Keratinocyte (primary cell): ENCODE measurements around the gene NEGR1. TPM values are rescaled to one million over a fixed set of nuclear protein-coding genes. Genes with fewer than 3 reads are reported as not detected.

ENCODE experiments used
- DNase-seq: peaks from one replicate; pipeline ENCODE4 v3.0.0-alpha.2; 2011; ENCODE audit warnings: low read depth, missing footprints, low spot score
- FAIRE-seq: peaks from 2 replicates; lab custom pipeline; 2011; peaks lifted over from hg19 to GRCh38; lab: Jason Lieb, UNC
- H2AFZ ChIP-seq: 2 replicates; pipeline ENCODE4 v1.6.0; 2012; ENCODE audit warnings: low read length, control low read depth, inconsistent platforms; ENCODE audit not compliant: control insufficient read depth
- H3K27ac ChIP-seq: 2 replicates; pipeline ENCODE4 v1.5.1; 2011; ENCODE audit warnings: low read length; ENCODE audit not compliant: control insufficient read depth, insufficient read depth
- H3K27me3 ChIP-seq: 3 replicates; pipeline ENCODE4 v1.6.0; 2011; ENCODE audit warnings: low read length; ENCODE audit not compliant: control insufficient read depth, insufficient read depth; ENCODE audit errors: extremely low read depth
- H3K36me3 ChIP-seq, 2 experiments: 2 replicates in 1 of 2; 3 replicates in 1 of 2; pipeline ENCODE4 v1.5.1; 2011; ENCODE audit warnings: low read length in 2 of 2, mild to moderate bottlenecking in 1 of 2; ENCODE audit not compliant: control insufficient read depth in 2 of 2, insufficient read depth in 2 of 2; ENCODE audit errors: extremely low read depth in 1 of 2
- H3K4me1 ChIP-seq: 3 replicates; pipeline ENCODE4 v1.5.1; 2011; ENCODE audit warnings: low read length; ENCODE audit not compliant: control insufficient read depth, insufficient read depth; ENCODE audit errors: extremely low read depth
- H3K4me2 ChIP-seq: 3 replicates; pipeline ENCODE4 v1.6.0; 2011; ENCODE audit warnings: low read depth, low read length; ENCODE audit not compliant: control insufficient read depth, insufficient read depth; ENCODE audit errors: extremely low read depth
- H3K4me3 ChIP-seq, 3 experiments: fragments of 200-600 bp in 1 of 3; sonication (generic) in 1 of 3; 2 replicates in 2 of 3; 3 replicates in 1 of 3; pipeline ENCODE4 v1.5.1; 2011 to 2016; ENCODE audit warnings: low read length in 3 of 3, mild to moderate bottlenecking in 3 of 3, control low read depth in 2 of 3, inconsistent platforms in 1 of 3, low read depth in 1 of 3, mixed read lengths in 1 of 3, mixed run types in 1 of 3, moderate library complexity in 1 of 3; ENCODE audit not compliant: control insufficient read depth in 2 of 3, insufficient read depth in 2 of 3; ENCODE audit errors: extremely low read depth in 1 of 3
- H3K79me2 ChIP-seq: 2 replicates; pipeline ENCODE4 v1.6.0; 2012; ENCODE audit warnings: low read length; ENCODE audit not compliant: control insufficient read depth, insufficient read depth
- H3K9ac ChIP-seq: 3 replicates; pipeline ENCODE4 v1.6.0; 2011; ENCODE audit warnings: low read length; ENCODE audit not compliant: control insufficient read depth, insufficient read depth; ENCODE audit errors: extremely low read depth
- H3K9me1 ChIP-seq: 3 replicates; pipeline ENCODE4 v1.6.0; 2011; ENCODE audit warnings: low read length; ENCODE audit not compliant: control insufficient read depth, insufficient read depth; ENCODE audit errors: extremely low read depth
- H3K9me3 ChIP-seq: 2 replicates; pipeline ENCODE4 v1.5.1; 2012; ENCODE audit warnings: low read depth, low read length; ENCODE audit not compliant: control insufficient read depth
- H4K20me1 ChIP-seq: 3 replicates; pipeline ENCODE4 v1.6.0; 2011; ENCODE audit warnings: low read length; ENCODE audit not compliant: control insufficient read depth, insufficient read depth; ENCODE audit errors: extremely low read depth
- EZH2 ChIP-seq: IDR thresholded peaks from one replicate; pipeline ENCODE4 v1.6.1; 2012; ENCODE audit warnings: inconsistent platforms, mild to moderate bottlenecking, low read length, moderate library complexity
- dilution Hi-C: fragments of 300-500 bp; cut with MboI; formaldehyde crosslinking; loops from one replicate; pipeline ENCODE4 v1.7.0; 2020; ENCODE audit warnings: low sequenced_read_pairs; ENCODE audit not compliant: extremely low pct_ligation_motif_present
- polyA plus RNA-seq, 5 experiments: library from polyadenylated mRNA; depleted of rRNA in 3 of 5; stranded (reverse) in 3 of 5; stranded (forward) in 1 of 5; unstranded in 1 of 5; fragments of >200 nt; gene quantifications; 1 replicate in 1 of 5; 2 replicates in 3 of 5; 3 replicates in 1 of 5; pipeline versions ENCODE4 v1.2.1 to v1.2.3, GENCODE V29; 2011 to 2012; ENCODE audit warnings: missing spikeins in 2 of 5, low read depth in 1 of 5, low replicate concordance in 1 of 5
- TF ChIP-seq, protein P1 (sequence below), 3 experiments: IDR thresholded peaks in 1 of 3; conservative IDR thresholded peaks in 1 of 3; optimal IDR thresholded peaks in 1 of 3; 2 replicates in 2 of 3; 3 replicates in 1 of 3; pipeline versions ENCODE3 to v1.5.1; 2011; ENCODE audit warnings: low read length in 3 of 3, mild to moderate bottlenecking in 3 of 3, moderate library complexity in 2 of 3, control low read depth in 1 of 3, inconsistent platforms in 1 of 3; ENCODE audit not compliant: insufficient read depth in 2 of 3; ENCODE audit errors: extremely low read depth in 1 of 3

The NEGR1 gene
- polyA plus RNA-seq, 1 donor (not counting 4 experiments of a cell fraction or from before 2014, with no cell fraction given) = 1.6 TPM

DNA sequence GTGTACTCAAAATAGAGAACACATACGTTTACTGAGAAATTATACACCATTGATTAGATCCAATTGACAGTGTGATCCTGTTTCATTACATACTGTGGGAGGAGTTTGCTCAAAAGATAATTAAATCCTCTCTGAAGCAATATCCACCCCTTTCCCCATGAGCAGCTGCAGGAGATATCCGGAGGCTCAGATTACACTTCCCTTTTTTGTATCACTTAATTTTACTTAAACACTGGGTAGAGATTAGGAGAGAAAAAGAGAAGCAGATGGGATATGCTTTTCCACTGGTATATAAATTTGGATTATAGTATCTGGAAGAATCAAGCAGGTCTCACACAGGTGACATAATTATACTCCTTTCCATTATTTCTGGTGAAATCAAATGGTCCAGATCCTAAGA is 868.2 kb downstream of the NEGR1 start:
- DNase-seq (no peak), FAIRE-seq (no peak)
- dilution Hi-C loops = no loop called here
- H3K36me3 ChIP-seq = no peaks in the 10 kb centered on the region
- no peak overlapping the region for H3K4me3 ChIP-seq
- no peaks in the 10 kb centered on the region for H4K20me1 ChIP-seq
- no peak overlapping the region for H3K9ac ChIP-seq
- no peaks in the 10 kb centered on the region for H3K4me1 ChIP-seq
- no peaks in the 10 kb centered on the region for H3K27me3 ChIP-seq
- H3K9me3 ChIP-seq = no peaks in the 10 kb centered on the region
- H3K9me1 ChIP-seq = no peaks in the 10 kb centered on the region
- TF ChIP-seq, protein P1, sequence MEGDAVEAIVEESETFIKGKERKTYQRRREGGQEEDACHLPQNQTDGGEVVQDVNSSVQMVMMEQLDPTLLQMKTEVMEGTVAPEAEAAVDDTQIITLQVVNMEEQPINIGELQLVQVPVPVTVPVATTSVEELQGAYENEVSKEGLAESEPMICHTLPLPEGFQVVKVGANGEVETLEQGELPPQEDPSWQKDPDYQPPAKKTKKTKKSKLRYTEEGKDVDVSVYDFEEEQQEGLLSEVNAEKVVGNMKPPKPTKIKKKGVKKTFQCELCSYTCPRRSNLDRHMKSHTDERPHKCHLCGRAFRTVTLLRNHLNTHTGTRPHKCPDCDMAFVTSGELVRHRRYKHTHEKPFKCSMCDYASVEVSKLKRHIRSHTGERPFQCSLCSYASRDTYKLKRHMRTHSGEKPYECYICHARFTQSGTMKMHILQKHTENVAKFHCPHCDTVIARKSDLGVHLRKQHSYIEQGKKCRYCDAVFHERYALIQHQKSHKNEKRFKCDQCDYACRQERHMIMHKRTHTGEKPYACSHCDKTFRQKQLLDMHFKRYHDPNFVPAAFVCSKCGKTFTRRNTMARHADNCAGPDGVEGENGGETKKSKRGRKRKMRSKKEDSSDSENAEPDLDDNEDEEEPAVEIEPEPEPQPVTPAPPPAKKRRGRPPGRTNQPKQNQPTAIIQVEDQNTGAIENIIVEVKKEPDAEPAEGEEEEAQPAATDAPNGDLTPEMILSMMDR (optimal IDR thresholded peaks at IDR 0.05 in 1 of 3, IDR thresholded peaks at IDR 0.05 in 1 of 3, conservative IDR thresholded peaks at IDR 0.05 in 1 of 3; ENCODE audit: extremely low read depth in 1 of 3, insufficient read depth in 2 of 3, low read length in 3 of 3) = no peak
- no peak for TF ChIP-seq EZH2
- no peak overlapping the region for H3K27ac ChIP-seq
- no peak overlapping the region for H2AFZ ChIP-seq
- H3K4me2 ChIP-seq = no peak overlapping the region
- H3K79me2 ChIP-seq = no peaks in the 10 kb centered on the region

DNA sequence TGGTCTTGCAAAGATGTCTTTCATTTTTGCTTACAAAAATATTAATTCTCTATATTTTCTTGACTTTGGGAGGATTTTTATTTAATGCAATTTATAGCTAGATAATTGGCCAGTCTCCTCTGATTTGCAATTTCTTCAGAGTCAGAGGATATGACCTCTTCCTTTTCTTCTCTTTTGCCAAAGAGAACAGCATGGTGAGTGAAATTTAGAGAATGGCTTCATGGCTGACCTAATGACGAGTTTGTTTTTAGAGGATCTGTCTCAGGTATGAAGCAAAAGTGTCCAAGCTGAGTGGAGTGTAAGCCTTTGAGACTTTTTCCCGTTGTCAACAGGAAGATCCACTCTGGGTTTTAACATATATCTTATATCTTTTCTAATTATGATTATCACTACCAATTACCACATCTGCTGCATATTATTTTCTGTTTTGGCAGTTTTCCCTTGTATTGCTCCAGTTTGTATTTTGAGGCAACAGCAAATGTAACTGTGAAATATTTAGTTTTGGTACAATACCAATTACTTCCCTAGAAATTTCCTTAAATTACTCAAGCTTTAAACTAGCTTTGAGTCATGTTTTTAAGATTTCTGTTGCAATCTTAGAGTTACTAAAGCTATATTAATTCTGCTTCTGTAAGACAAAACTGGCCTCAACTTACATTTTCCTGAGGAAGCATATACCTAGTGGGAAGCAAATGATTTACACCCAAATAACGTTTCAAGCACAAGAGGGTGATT is 868.7 kb downstream of the NEGR1 start:
- dilution Hi-C loops = no loop called here
- Histone ChIP-seq H3K4me1 (no peaks in the 10 kb centered on the region), H3K9me3 (no peaks in the 10 kb centered on the region), H3K27me3 (no peaks in the 10 kb centered on the region), H2AFZ (no peak overlapping the region), H3K79me2 (no peaks in the 10 kb centered on the region), H3K9me1 (no peaks in the 10 kb centered on the region), H4K20me1 (no peaks in the 10 kb centered on the region), H3K9ac (no peak overlapping the region), H3K36me3 (no peaks in the 10 kb centered on the region), H3K27ac (no peak overlapping the region), H3K4me3 (no peak overlapping the region), H3K4me2 (no peak overlapping the region)
- DNase-seq (no peak), FAIRE-seq (no peak)
- TF ChIP-seq, protein P1 (optimal IDR thresholded peaks at IDR 0.05 in 1 of 3, IDR thresholded peaks at IDR 0.05 in 1 of 3, conservative IDR thresholded peaks at IDR 0.05 in 1 of 3; ENCODE audit: extremely low read depth in 1 of 3, insufficient read depth in 2 of 3, low read length in 3 of 3) = no peak
- TF ChIP-seq EZH2 = no peak
